Smooth muscle cell (in vitro differentiated cells): ENCODE data around the gene SMAD5. TPM values are rescaled to one million over a fixed set of nuclear protein-coding genes. Genes with fewer than 3 reads are reported as not detected.
A peak's percentile ranks its signal among the peaks of the same experiment; 100 is the strongest.

Experiments used
- DNase-seq: peaks from one replicate; lab custom pipeline; 2025; ENCODE audit not compliant: unreplicated experiment; lab: John Stamatoyannopoulos, UW
- H2AFZ ChIP-seq: fragments of 200-600 bp; sonication (generic); 2 replicates; pipeline ENCODE4 v1.6.0; 2016; ENCODE audit warnings: antibody characterized with exemption, low read depth, mild to moderate bottlenecking
- H3F3A ChIP-seq: fragments of 200-600 bp; sonication (generic); 2 replicates; pipeline ENCODE4 v1.6.0; 2017; ENCODE audit warnings: antibody characterized with exemption, low read depth
- H3K27ac ChIP-seq: fragments of 200-600 bp; sonication (generic); 2 replicates; pipeline ENCODE4 v1.5.1; 2016; ENCODE audit warnings: low read depth, mild to moderate bottlenecking
- H3K27me3 ChIP-seq: fragments of 200-600 bp; sonication (generic); 2 replicates; pipeline ENCODE4 v1.6.1; 2016; ENCODE audit warnings: low read depth, mild to moderate bottlenecking
- H3K36me3 ChIP-seq: fragments of 200-600 bp; sonication (generic); 2 replicates; pipeline ENCODE4 v1.5.1; 2016; ENCODE audit warnings: low read depth
- H3K4me1 ChIP-seq: fragments of 200-600 bp; sonication (generic); 2 replicates; pipeline ENCODE4 v1.5.1; 2016; ENCODE audit warnings: low read depth
- H3K4me2 ChIP-seq: fragments of 200-600 bp; sonication (generic); 2 replicates; pipeline ENCODE4 v1.6.0; 2016; ENCODE audit warnings: mild to moderate bottlenecking
- H3K4me3 ChIP-seq: fragments of 200-600 bp; sonication (generic); 2 replicates; pipeline ENCODE4 v1.5.1; 2016; ENCODE audit warnings: mild to moderate bottlenecking
- H3K79me2 ChIP-seq: fragments of 200-600 bp; sonication (generic); 2 replicates; pipeline ENCODE4 v1.6.0; 2016; ENCODE audit warnings: low read depth, mild to moderate bottlenecking
- H3K9ac ChIP-seq: fragments of 200-600 bp; sonication (generic); 2 replicates; pipeline ENCODE4 v1.6.0; 2016; ENCODE audit warnings: low read depth
- H3K9me3 ChIP-seq: fragments of 200-600 bp; sonication (generic); replicated peaks from 2 replicates; pipeline ENCODE4 v1.5.1; 2016; ENCODE audit warnings: low read depth
- H4K20me1 ChIP-seq: fragments of 200-600 bp; sonication (generic); 2 replicates; pipeline ENCODE4 v1.6.0; 2016; ENCODE audit warnings: low read depth
- CTCF ChIP-seq: fragments of 200-600 bp; sonication (generic); IDR thresholded peaks from 2 replicates; pipeline ENCODE4 v1.5.1; 2017; ENCODE audit warnings: borderline replicate concordance, mild to moderate bottlenecking, antibody characterized with exemption; ENCODE audit not compliant: insufficient read depth, poor library complexity, severe bottlenecking
- WGBS: methylation state at CpG from one replicate; pipeline ENCODE4 v1.1.7; 2016; ENCODE audit warnings: low lambda C conversion rate; 5-methylcytosine and 5-hydroxymethylcytosine counted together
- polyA plus RNA-seq: library from polyadenylated mRNA; unstranded; fragments of >200 nt; fragmentation: Nextera tagmentation; extraction: Ambion mirVana; gene quantifications from 2 replicates; pipeline ENCODE4 v1.2.1, GENCODE V29; 2016
- total RNA-seq: library from RNA; depleted of rRNA; stranded (reverse); fragments of >200 nt; gene quantifications from 2 replicates; pipeline ENCODE4 v1.2.3, GENCODE V29; 2014

Gene SMAD5
- total and polyA plus RNA-seq, 2 experiments from 2014 or later: 28.5 to 61.7 TPM

- peaks cover 46% of the 10 kb centered on the region for H3K79me2 ChIP-seq
- no peak overlapping the region for H2AFZ ChIP-seq
- DNase-seq: no peak
- H3K9me3 ChIP-seq: no peaks in the 10 kb centered on the region
- peaks cover 19% of the 10 kb centered on the region for H3K36me3 ChIP-seq
- H3K4me3 ChIP-seq: no peak overlapping the region
- no peak for TF ChIP-seq CTCF
- no peaks in the 10 kb centered on the region for H3K4me1 ChIP-seq
- no peak overlapping the region for H3K27ac ChIP-seq
- no peak overlapping the region for H3K4me2 ChIP-seq
- no peak overlapping the region for H3K9ac ChIP-seq
- 95% methylated on average over 4 of the region's 4 CpGs for WGBS
- H3F3A ChIP-seq: no peaks in the 10 kb centered on the region
- no peaks in the 10 kb centered on the region for H3K27me3 ChIP-seq
- H4K20me1 ChIP-seq: peaks cover 100% of the 10 kb centered on the region
Measured at GRCh38 chr5:136166909-136167308, 34.3 kb downstream of the SMAD5 start.

GRCh38 chr5:136169218-136169617 lies 36.6 kb downstream of the SMAD5 start:
- Histone ChIP-seq H2AFZ (no peak overlapping the region), H3K9me3 (no peaks in the 10 kb centered on the region), H3K36me3 (peaks cover 14% of the 10 kb centered on the region), H3K4me3 (no peak overlapping the region), H3K9ac (no peak overlapping the region), H3K27ac (no peak overlapping the region), H3K4me1 (no peaks in the 10 kb centered on the region), H3K79me2 (peaks cover 35% of the 10 kb centered on the region), H4K20me1 (peaks cover 79% of the 10 kb centered on the region), H3F3A (no peaks in the 10 kb centered on the region), H3K27me3 (no peaks in the 10 kb centered on the region), H3K4me2 (no peak overlapping the region)
- DNase-seq: no peak
- no peak for TF ChIP-seq CTCF
- 98% methylated on average over 3 of the region's 3 CpGs for WGBS

- H3F3A ChIP-seq: no peaks in the 10 kb centered on the region
- WGBS: 97% methylated on average over 2 of the region's 2 CpGs
- no peak overlapping the region for H3K9ac ChIP-seq
- no peaks in the 10 kb centered on the region for H3K4me1 ChIP-seq
- peak; percentile 55 for TF ChIP-seq CTCF
- no peak overlapping the region for H2AFZ ChIP-seq
- H4K20me1 ChIP-seq: peaks cover 64% of the 10 kb centered on the region
- peaks cover 13% of the 10 kb centered on the region for H3K79me2 ChIP-seq
- no peaks in the 10 kb centered on the region for H3K9me3 ChIP-seq
- H3K27ac ChIP-seq: no peak overlapping the region
- no peak overlapping the region for H3K4me2 ChIP-seq
- no peak overlapping the region for H3K4me3 ChIP-seq
- peaks cover 33% of the 10 kb centered on the region for H3K36me3 ChIP-seq
- no peak for DNase-seq
- no peaks in the 10 kb centered on the region for H3K27me3 ChIP-seq
Measured at GRCh38 chr5:136174021-136174659, 41.5 kb downstream of the SMAD5 start.

GRCh38 chr5:136182618-136183017 lies 50.0 kb downstream of the SMAD5 start:
- H3K27me3 ChIP-seq: no peaks in the 10 kb centered on the region
- 67% methylated on average over 1 of the region's 1 CpG for WGBS
- H3K36me3 ChIP-seq: peaks cover 12% of the 10 kb centered on the region
- H3K4me3 ChIP-seq: no peak overlapping the region
- no peak overlapping the region for H3K4me2 ChIP-seq
- H3K4me1 ChIP-seq: no peaks in the 10 kb centered on the region
- H3F3A ChIP-seq: no peaks in the 10 kb centered on the region
- no peaks in the 10 kb centered on the region for H3K79me2 ChIP-seq
- H2AFZ ChIP-seq: no peak overlapping the region
- H4K20me1 ChIP-seq: peaks cover 45% of the 10 kb centered on the region
- TF ChIP-seq CTCF: no peak
- no peak overlapping the region for H3K9ac ChIP-seq
- no peak overlapping the region for H3K27ac ChIP-seq
- H3K9me3 ChIP-seq: no peaks in the 10 kb centered on the region
- DNase-seq: no peak
